Bone marrow (tissue), 2 donors: ENCODE data around the gene LCE6A.

ENCODE experiments used
- DNase-seq, 2 donors: peaks; one replicate each; lab custom pipeline; 2025; lab: John Stamatoyannopoulos, UW

LCE6A gene

DNA sequence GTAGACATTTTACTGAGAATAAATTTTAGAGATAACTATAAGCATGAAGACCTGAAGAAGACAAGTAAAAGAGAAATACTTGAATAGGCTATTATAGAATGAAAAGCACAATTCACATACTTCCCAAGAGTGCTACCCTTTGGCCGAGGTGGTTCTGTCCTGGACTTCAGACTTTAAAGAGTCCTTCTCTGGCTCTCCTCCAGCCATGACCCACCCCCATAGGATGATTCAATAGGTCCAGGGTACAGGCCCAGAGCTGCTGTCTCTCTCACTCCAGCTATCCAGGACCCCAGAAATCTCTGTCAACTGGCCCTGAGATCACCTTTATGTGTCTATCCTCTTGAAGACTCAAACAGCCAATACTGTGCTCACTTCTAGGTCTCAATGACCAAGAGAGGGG is 34.2 kb downstream of the LCE6A start:
- no peak for DNase-seq

DNA sequence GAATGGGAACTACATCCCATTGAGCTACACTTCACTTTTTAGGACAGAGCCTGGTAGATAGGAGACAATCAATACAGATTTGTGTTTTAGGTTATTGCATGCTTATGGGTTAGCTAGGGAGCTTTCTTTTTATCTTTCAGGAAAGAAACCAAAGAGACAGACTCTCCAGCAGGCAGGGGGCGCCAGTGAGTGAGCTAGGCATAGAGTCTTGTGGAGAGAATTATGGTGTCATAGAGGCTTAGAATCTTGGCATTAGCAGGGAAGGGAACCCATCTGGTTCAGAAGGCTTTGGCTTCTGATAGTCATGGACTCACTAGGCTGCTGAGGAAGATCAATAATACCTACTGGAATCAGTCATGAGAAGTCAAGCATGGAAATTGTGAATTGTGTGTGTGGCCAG is 35.4 kb downstream of the LCE6A start, which contains the start of gene SMCP:
Gene SMCP, plus strand, starts transcription at position 281 of the 400 bp plus-strand sequence. CDS start 6,101 bp downstream, outside the sequence.
- DNase-seq: no peak

DNA sequence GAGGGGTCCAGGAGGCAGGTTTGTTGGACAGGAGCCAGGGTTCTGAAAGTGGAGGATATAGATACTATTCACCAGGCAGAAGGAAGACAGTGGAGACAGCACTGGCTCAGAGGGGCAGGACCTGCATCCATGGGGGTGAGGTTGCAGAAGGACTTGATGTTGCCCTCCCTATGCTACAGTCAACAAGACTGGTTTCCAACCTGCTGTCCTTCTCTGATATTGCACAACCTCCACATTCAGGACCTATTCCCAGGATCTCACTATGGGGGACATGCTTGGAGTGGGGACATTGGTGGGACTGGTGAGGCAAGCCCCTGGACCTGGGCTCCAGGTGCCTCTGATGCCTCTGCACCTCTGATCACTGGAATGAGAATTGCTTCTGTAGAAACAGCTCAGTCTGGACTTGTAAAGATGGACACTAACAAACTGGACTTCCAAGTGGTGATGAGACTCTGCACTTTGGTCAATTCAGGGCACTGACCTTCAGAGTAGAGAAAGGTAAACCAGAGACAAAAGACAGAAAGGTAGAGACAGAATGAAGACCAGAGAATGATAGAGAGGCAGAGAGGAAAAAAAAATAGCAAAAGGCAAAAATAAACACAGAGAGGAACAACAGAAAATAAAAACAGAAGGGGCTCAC is 37.0 kb downstream of the LCE6A start:
- no peak for DNase-seq

DNA sequence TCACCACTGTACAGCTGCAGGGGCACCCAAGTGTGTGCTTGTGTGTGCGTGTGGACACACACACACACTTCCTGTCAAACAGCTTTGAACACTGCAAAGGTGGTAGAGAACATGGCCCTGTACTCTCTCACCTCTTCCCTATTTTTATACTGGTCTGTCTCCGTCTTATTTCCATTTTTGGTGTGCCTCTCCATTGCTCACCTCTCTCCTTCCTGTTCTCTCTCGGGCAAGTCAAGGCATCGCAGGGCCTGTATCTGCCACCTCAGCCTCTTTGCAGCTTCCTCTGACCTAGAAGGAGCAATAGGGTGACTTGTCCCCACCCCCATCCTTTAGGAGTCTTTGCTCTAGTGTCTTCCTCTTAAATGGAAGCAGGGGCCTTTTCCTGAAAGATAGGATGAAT is 37.7 kb downstream of the LCE6A start:
- no peak for DNase-seq

GRCh38 chr1:152880907-152881306 is 38.3 kb downstream of the LCE6A start:
- no peak for DNase-seq

- no peak for DNase-seq
Measured at GRCh38 chr1:152884085-152884484, 41.4 kb downstream of the LCE6A start.

GRCh38 chr1:152884506-152884905 is 41.9 kb downstream of the LCE6A start:
- DNase-seq: no peak

- no peak for DNase-seq
Measured at GRCh38 chr1:152884966-152885624, 42.4 kb downstream of the LCE6A start.

- no peak for DNase-seq
Measured at GRCh38 chr1:152886085-152886484, 43.4 kb downstream of the LCE6A start.

GRCh38 chr1:152886758-152887409 is 44.2 kb downstream of the LCE6A start:
- no peak for DNase-seq

DNA sequence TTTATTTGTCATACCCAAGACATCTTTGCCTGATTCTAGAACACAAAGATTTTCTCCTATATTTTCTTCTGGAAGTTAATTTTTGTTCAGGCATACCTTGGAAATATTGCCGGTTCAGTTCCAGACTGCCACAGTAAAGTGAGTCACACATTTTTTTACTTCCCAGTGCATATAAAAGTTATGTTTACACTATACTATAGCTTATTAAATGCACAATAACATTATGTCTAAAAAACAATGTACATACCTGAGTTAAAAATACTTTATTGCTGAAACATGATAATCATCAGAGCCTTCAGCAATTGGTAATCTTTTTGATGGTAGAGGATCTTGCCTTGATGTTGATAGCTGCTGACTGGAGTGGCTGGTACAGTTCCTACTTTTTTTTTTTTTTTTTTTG is 45.5 kb downstream of the LCE6A start:
- DNase-seq: no peak
